Muscle of back (tissue), 11 donors: Measurements from ENCODE around the gene BEND7. TPM values are rescaled to one million over a fixed set of nuclear protein-coding genes. Genes with fewer than 3 reads are reported as not detected.

Source experiments
- DNase-seq, 3 donors: peaks; one replicate each; pipeline versions ENCODE4 v3.0.0 to v3.0.0-alpha.2; 2013
- polyA plus RNA-seq, 10 donors: library from polyadenylated mRNA; unstranded; fragments of 120-200 nt; gene quantifications; one replicate each; pipeline ENCODE4 v1.2.1, GENCODE V29; 2013; ENCODE audit not compliant: insufficient read length in 10 of 10

The BEND7 gene
- polyA plus RNA-seq, 10 donors = 5.6 to 10.6 (median 7.8) TPM

DNA sequence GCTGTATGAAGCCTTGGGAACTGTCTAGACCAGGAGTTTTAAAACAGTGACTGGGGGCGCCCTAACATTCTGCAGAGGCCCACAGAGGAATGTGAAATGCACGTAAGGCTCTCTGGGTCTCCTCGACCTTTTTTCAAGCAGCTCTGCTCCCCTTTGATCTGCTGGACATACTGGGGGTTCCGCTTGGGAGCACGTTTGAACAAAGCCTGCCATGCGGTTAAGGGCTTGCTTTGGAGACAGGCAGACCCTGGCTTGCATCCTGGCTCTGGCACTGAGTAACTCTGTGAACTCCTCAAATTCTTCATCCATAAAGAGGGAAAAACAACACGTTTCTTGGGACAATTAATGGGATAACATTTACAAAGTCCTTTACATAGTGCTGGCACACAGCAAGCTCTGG is 7.8 kb downstream of the BEND7 start:
- no peak for DNase-seq

DNA sequence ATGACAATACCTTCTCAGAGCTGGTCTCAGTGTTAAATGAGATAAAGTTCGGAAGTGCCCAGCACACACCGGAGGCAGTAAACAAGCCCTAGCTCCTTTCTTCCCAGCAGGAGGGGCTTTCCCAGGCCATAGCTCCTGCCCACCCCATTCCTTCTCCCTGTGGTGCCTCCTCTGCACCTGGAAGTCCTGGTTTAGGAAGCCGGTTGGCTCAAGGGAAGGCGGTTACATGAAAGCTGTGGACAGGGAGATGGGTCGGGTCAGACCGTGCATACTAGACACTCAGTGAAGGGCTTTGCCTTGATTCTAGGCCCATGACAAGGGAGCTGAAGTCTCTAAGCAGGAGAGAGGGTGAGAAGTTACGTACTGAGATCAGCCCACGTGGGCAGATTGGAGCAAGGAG is 8.6 kb downstream of the BEND7 start:
- DNase-seq = no peak

DNA sequence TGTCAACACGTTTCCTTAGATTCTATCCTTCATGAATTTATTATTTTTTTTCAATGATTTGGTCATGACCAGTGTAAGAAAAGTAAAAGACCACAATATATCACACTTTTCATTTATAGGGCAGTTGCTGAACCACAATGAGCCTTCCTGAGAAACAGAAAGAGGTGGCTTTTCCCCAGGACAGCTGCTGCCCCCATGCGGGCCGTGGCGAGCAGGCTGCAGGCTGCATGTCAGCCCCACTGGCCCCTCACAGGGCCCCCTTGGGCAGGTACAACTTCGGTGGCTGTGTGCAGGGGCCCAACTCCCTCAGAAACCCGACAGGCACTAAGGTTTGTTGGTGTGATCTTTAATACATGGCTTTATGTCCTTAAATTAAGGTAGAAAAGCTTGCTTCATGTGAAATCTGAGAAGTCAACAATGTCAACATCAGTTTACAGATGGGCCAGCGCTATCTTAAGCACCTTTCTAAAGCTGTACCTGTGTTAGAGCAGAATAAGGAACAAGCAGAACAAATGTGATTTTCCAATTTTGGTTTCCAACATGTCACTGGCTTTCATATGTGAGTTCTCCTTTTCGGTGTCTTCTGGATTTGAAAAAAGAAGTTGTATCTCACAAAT is 10.6 kb downstream of the BEND7 start:
- peak in 1 of 3 donors; percentile 32 for DNase-seq

DNA sequence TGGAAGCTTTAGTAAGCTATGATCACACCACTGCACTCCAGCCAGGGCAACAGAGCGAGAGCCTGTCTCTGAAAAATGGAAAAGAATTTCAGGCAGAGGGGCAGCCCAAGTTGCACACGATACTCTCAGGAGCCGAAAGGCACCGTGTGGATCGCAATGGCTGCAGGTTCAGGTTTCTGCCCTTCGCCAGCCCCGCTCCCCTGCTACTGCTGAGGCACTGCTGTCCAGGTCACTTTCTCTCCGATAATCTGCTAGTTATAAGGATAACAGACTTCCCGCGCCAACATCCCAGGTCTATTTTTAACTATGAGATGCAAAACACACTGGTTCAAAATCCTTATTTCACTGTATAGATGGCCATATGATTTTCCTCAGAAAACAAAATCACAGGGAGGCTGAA is 11.1 kb downstream of the BEND7 start:
- DNase-seq = no peak

DNA sequence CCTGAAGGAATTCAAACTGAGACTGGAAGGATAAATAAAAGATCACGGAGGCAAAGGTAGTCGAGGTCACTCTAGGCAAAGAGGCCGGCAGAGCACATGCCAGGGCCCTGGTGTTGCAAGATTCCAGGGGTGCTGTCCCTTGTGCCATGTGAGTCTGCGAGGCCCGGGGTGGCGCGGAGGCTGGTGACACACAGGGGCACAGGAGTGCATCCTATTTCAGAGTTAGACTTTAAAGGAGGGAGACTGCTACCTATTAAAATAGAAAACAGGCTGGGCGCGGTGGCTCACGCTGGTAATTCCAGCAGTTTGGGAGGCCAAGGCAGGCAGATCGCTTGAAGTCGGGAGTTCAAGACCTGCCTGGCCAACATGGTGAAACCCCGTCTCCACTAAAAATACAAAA is 12.6 kb downstream of the BEND7 start:
- no peak for DNase-seq

DNA sequence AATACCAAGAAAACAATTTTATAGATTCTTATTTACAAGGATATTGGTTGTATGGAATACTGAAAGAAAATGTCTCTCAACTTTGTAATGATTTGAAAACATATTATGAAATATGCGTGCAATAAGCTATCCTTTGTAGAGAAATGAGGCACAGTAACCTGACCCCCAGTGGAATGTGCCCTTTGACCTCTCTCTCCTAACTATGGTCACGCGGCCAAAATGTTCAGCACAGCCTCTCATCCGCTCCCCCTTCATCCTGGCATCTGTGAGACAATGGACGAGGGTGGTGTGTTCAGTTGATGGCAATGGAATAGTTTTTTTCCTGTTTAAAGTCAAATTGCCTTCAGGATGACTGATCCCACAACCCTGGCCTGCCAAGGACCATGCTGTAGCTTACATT is 13.3 kb downstream of the BEND7 start:
- no peak for DNase-seq

DNA sequence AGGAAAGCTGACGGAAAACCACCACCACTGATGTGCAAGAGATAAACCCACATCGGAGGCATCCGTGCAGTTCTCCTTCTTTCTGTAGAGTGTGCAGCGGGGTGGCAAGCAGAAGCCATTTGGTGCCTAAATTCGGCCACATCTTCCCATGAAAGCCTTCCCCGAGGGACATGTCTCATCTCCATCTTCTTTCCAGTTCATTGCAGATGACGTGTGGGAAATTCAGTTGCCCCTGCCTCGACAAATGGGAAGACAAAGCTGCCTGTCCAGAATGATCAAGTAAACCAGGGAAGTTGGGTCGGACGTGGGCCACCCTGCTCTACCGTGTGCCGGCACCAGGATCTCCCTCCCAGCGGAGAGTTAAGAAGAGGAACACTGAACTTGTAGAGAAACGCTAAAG is 14.5 kb downstream of the BEND7 start:
- no peak for DNase-seq

DNA sequence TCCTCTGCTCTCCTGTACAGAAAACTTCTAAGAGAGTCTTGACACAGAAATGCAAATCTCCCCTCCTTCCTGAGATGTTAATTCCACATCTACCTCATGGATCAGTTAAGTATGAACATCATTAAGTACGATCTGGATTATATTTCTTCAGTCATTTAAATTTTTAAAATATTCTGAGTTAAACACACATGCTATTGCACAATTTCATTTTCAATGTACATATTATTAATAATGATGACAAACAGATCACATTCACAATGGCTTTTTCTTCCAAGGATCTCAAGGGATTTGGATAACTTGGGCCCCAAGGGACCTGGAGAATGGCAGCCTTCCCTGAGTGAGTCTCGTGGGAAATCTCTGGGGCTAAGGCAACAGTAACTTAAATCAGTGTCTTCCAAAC is 16.2 kb downstream of the BEND7 start:
- no peak for DNase-seq

DNA sequence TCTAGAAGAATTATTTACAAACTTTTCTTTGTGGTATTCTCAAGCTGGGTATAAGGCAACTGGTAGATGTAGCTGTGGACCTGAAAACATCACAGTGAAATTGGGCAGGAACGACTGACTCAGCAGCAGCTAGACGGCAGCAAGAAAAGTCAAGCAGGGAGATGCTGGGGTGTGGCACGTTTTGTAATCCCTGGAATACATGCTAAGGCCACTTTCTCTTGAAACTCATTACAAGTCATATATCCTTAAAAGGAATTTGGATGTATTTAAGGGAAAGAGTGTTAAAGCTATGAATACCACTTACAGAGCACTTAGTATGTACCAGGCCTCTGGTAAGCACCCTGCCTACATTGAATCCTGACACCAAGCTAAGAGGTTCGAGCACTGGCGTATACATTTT is 17.4 kb downstream of the BEND7 start:
- DNase-seq = no peak

DNA sequence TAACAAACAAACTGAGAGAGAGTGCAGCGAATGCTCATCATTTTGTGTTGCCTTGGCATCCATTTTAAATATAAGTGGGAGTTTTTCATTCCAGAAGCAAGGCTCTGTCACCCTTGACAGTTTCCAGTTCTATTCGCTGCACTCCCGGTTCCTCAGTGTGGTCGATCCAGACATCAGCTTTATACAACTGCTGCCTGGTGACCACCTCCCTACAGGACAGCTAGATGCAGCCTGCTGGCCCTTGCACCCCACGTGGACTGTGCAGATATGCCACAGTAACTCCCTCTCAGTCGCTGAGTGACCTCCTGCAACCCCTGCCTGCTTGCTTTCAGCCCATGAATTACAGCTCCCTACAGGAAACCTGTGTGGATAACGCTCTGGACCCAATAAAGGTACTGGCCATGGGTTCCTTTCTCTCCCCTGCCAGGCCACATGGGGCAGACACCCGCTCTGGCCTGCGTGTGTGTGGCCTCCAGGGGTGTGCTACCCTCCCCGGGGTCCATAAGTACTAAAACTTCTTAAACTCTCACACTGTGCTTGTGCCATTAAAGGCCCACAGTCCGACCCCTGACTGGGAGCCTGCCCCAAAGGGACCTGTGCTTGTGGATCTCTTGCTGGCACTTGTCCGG is 23.6 kb downstream of the BEND7 start:
- DNase-seq = no peak

DNA sequence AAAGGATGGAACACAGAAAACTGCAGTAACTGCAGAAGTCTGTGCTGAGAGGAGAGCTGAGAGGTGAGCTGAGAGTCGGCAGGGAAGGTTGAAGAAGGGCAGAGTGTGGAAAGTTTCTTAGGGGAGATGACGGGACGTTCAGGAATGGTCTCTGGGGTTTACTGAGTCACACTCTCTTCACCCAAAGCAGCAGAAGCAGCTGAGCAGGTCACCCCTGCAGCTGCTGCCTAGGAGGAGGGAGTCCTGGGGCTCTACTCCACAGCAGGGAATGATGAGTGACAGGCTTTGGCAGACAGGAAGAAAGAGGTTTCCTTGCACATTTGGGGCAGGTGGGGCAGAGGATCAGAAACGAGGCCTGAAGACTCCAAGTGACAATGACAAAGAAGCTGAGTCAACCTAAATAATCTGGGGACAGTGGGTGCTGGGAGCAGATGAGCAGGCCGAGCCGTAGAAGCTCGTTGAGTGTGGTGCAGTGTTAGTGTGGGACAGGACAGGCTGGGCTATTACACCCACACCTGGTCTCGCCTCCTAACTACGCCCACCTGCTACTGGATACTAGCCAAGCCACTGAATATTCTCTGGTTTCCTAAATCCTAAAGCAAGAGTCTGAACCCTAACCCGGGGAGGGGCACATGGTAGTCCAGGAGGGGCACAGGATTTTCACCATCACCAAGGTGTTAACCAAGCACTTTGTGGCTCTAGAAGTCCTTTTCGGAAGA is 24.9 kb downstream of the BEND7 start:
- peak in 1 of 3 donors; percentile 46 for DNase-seq

DNA sequence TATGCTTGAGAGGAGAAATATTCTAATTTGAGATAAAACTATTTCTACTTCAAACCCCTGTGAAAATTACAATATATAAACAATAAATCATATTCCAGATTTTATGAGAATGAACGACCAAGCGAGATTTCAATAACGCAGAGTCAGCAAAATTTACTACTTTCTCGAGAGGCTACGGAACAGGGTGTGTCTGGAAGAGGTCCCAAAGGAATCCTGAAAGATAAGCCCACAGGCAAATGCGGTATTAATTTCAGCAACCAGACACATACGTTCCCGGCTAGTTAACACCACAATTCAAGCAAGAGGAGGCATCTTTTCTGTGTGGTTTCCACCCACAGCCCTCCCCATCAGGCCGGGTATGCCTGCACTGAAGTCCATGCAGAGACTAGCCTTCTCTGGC is 26.4 kb downstream of the BEND7 start:
- DNase-seq = no peak

DNA sequence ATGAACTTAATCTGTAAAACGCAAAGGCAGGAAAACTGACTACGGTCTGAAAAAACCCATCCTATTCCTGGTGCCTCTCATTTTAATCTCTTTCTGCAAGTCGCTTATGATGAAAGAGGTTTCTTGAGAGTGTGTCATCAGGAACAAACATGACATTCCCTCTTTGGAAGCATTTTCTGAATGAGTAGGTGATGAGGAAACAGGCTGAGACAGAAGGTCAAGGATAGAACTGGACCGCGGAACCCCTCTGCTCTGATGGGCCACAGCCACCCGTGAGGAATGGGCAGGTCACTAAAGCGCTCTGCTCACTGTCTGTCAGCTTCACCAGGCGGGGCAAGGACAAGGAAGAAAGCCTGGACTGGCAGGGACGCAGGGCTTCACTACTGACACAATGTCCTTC is 28.6 kb downstream of the BEND7 start:
- no peak for DNase-seq

DNA sequence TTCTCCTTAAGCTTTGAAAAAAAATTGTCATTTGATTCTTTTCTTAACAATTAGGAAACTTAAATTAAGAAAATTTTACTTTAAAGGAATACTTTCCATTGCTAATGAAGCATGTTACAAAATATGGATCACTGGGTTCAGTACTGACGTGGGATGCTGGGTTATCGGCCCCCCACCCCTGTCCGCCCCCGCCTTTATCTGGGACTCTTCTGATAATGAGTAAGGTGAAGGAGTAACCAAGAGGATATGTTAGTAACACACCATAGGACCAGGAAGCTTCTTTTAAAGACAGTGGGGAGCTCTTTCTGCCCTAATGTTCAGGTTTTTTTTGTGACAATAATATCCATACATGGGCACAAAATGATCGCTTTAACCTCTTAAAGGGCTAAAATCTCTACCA is 29.7 kb downstream of the BEND7 start:
- DNase-seq = no peak

DNA sequence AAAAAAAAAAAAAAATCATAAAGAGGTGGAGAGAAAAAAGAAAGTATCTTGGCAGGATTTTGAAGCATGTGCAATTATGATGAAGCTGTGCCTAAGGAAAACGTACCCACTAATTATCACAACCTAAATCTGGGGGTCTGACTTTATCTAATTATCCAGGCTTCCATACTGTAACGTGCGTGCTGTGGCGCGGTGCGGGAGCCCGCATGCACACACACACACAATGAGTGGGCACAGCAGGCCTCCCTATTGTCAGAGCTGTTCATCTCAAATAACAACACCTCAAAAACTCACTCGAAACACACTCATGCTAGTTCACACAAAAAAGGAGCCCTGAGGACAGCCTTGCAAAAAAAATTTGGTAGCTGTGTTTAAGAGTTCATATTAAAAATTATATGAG is 31.9 kb downstream of the BEND7 start:
- no peak for DNase-seq

DNA sequence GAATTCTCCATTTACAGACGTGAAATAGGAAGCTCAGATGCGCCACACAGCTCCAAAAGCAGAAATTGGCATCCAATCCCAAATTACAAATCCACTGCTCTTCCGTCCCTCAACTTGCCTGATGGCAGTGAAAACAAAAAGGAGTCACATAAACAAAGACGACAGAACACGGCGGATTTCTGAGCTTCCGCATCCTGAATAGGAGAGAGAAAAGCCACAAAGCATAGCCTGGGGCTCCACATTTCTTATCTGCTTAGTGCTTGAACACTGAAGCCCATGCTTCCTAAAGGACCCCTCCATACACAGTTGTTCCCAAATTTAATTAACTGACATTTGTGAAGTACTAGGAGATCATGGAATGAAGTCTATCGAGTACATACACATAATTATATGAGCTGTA is 32.6 kb downstream of the BEND7 start:
- DNase-seq = no peak

DNA sequence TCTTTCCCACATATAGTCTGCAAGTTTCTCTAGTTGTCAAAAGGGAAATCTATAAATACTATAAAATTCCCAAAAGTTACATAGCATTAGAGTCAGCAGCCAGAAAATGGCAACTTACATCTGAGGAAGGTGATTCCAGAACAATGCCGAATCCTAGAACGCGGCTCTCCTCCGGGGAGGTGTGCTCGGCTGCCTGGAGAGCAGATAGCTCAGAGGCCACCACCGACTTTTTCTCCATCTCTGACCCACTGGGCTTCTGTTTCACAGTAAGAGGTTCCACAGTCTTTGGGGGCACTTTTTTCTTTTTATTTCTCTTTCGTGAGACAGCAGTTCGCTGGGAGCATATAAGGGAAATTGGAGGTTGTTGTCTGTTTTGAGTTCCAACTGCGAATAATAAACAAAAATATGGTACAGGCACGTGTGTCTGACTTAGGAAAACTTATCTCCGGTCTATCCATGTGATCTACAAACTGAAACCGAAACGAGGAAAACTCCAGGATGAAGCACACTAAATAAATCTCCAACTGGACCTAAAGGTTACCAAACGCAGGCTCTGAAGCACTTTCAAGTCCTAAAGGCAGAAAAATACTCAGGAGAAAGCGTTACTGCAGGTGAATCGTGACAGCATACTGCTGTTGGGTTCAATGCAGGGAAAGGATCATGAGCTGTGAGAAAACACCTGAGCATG is 36.2 kb downstream of the BEND7 start:
- DNase-seq = no peak

DNA sequence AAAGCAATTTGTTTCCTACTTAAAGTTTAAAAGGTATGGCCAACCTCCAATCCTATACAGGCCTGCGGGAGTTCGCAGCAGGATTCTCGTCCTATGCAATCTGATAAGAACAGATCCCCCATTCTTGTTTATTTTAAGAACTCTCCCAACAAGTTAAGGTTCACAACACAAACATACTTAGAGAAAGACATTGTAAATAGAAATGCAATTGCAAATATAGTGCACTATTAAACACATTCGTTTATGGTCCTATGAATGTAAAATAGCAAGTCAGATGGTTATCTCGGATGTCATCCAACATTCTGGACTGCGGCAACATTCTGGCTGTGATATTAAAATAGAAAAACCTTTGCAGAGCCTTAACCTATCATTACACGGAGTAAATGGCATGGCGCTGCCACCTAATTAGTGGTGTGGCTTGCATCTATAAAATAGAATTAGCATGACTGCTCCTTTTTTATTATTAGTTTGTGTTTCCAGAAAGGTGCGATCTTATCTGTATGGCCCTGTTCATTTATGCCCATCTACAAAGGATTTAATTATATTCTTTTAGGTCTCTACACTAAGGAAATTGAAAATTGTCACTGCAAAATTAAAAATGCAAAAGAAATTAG is 37.0 kb downstream of the BEND7 start:
- DNase-seq = no peak

DNA sequence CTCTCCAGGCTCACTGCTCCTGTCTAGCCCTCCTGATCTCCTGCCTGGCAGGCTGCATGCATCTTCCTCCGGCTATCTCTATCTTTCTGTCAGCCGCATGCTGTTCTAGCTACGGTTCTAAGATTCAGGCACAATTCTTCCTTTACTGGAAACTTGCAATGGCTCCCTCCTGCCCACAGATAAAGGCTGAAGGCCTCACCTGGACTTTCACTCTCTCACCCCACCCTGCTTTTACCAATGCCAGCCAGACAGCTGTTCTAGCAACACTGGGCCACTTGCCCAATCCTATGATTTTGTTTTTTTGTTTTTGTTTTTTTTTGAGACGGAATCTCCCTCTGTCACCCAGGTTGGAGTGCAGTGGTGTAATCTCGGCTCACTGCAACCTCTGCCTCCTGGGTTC is 38.3 kb downstream of the BEND7 start:
- DNase-seq = no peak

DNA sequence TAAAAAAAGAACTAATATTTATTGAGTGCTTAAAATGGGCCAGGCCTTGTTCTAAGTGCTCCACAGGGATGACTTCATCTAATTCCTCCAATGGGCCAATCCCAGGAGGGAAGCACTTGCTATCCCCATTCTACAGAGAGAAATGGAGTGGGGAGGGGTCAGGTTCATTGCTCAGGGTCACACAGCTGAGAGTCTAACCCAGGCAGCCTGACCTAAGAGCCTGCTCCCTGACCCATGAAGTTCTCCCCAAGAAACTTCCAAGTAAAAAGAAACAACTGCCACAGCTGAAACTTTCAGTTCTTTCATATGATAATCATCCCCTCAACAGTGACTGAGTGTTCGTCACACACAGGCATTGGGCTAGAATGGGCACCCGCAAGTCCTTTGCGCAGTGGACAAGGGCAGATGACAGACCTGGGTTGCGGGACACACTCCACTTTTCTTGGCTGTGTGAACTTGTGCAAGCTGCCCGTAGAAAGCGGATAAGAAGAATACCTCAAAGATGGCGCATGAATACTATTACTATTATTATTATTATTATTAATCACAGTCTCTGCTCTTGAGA is 39.7 kb downstream of the BEND7 start:
- DNase-seq = no peak

DNA sequence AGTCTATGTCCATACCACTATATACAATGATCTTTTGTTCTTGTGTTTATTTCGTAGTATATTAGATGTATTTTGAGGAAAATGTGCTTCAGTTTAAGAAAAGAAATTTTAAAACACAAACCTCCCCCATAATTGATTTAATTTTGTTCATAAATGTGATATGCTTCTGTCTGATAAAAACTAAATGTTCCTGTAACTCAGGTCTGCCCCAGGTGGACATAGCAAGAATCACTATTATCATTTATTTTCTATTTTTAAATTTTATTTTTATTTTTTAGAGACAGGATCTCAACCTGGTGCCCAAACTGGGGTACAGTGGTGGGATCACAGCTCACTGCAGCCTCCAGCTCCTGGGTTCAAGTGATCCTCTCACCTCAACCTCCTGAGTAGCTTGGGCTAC is 43.2 kb downstream of the BEND7 start:
- DNase-seq = no peak

DNA sequence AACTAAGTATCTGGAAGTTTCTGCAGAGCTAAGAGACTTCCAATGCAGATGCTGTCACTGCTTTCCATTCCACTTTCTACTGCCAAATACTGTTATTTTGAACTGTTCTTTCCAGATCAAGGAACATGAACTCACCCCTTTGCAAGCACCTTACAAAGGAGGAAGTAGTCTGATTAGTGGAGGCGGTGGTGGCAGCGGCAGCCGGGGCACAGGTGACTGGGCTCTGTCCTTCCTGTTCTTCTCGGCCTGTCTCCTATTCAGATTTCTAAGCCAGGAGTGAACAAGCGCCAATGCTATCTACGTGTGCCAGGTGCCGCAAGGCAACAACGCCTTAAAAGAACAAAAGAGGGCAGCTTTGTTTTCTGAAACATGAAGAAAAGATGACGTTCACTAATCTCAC is 44.9 kb downstream of the BEND7 start:
- DNase-seq = no peak
